Mucosa of rectum (tissue), 2 donors: ENCODE results near the gene NFATC1.

Experiments used
- H3K27ac ChIP-seq, 2 donors: one replicate each; pipeline ENCODE4 v1.7.0; 2013; ENCODE audit warnings: inconsistent platforms in 2 of 2, low read depth in 2 of 2, low read length in 2 of 2
- H3K27me3 ChIP-seq, 2 donors: one replicate each; pipeline ENCODE4 v1.7.0; 2013; ENCODE audit warnings: low read length in 2 of 2; ENCODE audit not compliant: control insufficient read depth in 2 of 2, insufficient read depth in 2 of 2
- H3K36me3 ChIP-seq, 2 donors: one replicate each; pipeline ENCODE4 v1.7.0; 2013; ENCODE audit warnings: low read length in 2 of 2; ENCODE audit not compliant: control insufficient read depth in 2 of 2, insufficient read depth in 2 of 2
- H3K4me1 ChIP-seq, 2 donors: one replicate each; pipeline ENCODE4 v1.7.0; 2013; ENCODE audit warnings: low read length in 2 of 2, mild to moderate bottlenecking in 1 of 2; ENCODE audit not compliant: control insufficient read depth in 2 of 2, insufficient read depth in 2 of 2
- H3K4me3 ChIP-seq, 2 donors: one replicate each; pipeline ENCODE4 v1.7.0; 2013; ENCODE audit warnings: low read length in 2 of 2
- H3K9ac ChIP-seq, 2 donors: one replicate each; pipeline ENCODE4 v1.7.0; 2013; ENCODE audit warnings: low read length in 2 of 2, low read depth in 1 of 2, mild to moderate bottlenecking in 1 of 2
- H3K9me3 ChIP-seq, 2 donors: one replicate each; pipeline ENCODE4 v1.7.0; 2013; ENCODE audit warnings: low read length in 2 of 2; ENCODE audit not compliant: control insufficient read depth in 2 of 2
- donor health status: healthy.
- donor health status: Normal muscosa, but diverticular disease.

Gene NFATC1

DNA sequence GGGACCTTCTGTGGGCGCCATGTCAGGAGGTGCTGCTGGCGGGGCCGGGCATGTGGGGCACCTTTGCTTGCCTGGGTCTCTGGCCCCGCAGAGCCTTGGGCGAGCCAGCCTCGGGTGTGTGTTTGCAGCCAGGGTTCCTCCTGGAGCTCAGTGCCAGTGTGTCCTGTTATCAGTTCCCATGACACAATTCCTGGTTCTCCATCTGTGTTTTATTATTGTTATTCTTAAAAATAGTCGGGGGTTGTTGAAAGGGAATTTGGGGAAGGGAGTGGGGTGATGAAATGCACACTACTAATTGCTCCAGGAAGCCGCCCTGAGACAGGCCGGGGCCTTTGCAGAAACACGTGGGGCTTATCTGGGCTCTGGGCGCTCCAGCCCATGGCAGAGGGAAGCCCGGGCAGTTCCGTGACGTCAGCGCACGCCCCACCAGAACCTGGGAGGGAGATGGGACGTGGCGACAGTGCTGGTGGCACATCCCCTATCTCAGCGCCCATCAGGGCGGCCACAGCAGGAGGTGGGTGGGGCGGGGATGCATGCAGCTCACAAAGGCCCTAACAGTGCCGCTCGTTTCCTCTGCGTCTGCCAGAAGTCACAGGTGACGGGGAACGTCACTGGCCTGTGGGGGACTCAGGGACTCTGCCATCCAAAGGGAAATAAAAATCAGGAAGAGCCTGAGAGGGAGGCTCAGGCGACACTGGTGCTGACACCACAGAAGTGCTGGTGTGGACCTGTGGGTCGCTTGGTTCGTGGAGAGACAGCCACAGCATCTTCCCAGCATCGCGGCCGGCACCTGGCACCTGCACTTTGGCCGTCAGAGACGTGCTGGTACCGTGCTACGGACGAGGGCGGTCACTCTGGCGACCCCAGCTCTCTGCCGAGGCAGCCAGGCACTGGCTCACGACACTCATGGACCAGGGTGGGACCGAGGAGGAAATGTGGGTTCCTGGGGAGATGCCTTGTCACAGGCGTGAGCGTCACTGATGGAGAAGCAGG lies 131.0 kb downstream of the NFATC1 start:
- Histone ChIP-seq H3K9ac (no peak overlapping the region), H3K27ac (no peak overlapping the region), H3K4me1 (peaks cover 0 to 6% of the 10 kb centered on the region in 2 donors), H3K27me3 (no peaks in the 10 kb centered on the region), H3K9me3 (no peaks in the 10 kb centered on the region), H3K4me3 (no peak overlapping the region), H3K36me3 (no peaks in the 10 kb centered on the region)

DNA sequence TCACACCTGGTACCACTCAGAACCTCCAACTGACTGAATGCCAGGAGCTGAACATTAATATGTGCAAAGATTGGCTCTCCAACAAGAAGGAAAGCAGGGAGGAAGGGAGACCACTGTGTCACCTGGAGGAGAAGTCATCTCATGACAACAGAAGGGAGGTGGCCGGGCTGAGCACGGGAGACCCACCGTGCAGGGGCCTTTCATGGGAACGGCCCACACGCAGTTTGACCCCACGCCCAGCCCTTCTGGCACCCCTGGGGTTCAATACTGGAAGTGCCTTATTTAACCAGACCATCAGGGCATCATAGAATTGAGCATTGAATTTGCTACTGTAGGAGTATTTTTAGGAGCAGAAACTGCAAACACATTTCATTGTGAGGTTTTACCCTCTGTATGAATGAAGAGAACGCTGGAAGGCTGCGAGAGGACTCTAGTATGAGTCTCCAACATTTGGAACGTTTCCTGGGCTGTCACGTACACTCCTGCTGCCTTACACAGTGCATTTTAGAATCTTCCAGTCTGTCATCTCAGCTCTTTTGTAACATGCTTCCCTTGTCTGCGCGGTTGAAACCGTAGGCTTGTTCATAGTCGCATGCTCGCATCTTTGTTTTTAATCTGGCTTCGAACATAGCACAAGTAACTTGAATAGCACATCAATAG lies 132.1 kb downstream of the NFATC1 start:
- no peak overlapping the region for H3K4me3 ChIP-seq
- H3K27ac ChIP-seq: no peak overlapping the region
- no peaks in the 10 kb centered on the region for H3K27me3 ChIP-seq
- no peaks in the 10 kb centered on the region for H3K36me3 ChIP-seq
- no peaks in the 10 kb centered on the region for H3K9me3 ChIP-seq
- no peak overlapping the region for H3K9ac ChIP-seq
- H3K4me1 ChIP-seq: peaks cover 0 to 6% of the 10 kb centered on the region in 2 donors

DNA sequence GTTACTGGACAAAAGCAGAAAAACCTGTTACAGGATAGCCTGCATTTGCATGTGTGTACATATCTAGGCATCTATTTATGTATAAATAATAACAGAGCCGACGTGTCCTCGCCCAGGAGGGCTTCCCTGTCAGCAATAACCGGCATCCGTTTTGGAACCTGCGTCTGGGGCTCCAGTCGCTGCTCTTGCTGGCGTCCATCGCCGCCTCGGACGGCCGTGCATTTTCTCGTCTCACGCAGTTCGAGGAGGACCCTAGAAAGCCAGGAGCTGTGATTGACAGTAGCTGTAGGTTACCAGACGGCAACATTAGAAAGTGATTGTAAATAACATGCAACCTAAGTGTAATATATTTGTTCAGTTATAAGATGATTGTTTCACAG lies 132.6 kb downstream of the NFATC1 start:
- peaks cover 0 to 4% of the 10 kb centered on the region in 2 donors for H3K4me1 ChIP-seq
- no peak overlapping the region for H3K9ac ChIP-seq
- H3K4me3 ChIP-seq: no peak overlapping the region
- no peak overlapping the region for H3K27ac ChIP-seq
- no peaks in the 10 kb centered on the region for H3K27me3 ChIP-seq
- no peaks in the 10 kb centered on the region for H3K9me3 ChIP-seq
- no peaks in the 10 kb centered on the region for H3K36me3 ChIP-seq

DNA sequence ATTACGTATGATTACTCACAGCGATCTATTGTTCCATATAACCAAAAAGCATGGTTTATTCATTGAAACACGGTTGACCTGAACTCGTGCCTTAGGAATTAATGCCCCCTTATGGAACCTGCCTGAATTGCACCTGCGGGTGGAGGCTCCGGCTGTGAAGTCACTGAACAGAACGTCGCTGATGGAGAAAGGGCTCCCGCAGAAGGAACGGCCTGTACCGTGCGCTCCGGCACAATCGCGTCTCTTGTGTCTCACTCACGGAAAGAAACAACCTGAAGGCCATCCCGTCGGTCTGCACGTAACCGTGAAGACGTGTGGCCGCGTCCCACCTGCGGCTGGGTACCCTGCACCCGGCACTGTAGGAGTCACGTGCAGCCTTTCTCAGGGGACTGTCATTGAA lies 133.1 kb downstream of the NFATC1 start:
- H3K4me3 ChIP-seq: no peak overlapping the region
- H3K9me3 ChIP-seq: no peaks in the 10 kb centered on the region
- no peaks in the 10 kb centered on the region for H3K36me3 ChIP-seq
- H3K27me3 ChIP-seq: no peaks in the 10 kb centered on the region
- no peak overlapping the region for H3K9ac ChIP-seq
- no peak overlapping the region for H3K27ac ChIP-seq
- peaks cover 0 to 4% of the 10 kb centered on the region in 2 donors for H3K4me1 ChIP-seq

DNA sequence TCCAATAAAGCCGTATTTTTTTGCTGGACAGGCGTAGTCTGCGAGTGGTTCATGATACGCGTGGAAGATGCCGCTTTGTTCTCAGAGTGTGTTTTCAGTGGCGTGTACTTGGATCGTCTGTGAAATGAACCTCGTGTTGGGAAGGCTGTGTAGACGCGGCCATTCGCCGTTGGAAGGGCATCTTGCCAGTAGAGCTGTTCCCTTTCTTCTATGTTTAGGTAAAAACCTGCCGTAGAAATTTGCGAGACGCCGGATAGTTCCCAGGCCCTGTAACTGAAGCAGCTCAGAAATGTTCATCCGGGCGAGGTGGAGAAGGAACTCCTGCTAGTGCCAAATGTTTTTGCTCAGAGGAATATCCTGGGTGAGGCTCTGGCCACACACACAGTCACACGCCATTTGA lies 133.6 kb downstream of the NFATC1 start:
- Histone ChIP-seq H3K4me1 (peaks cover 0 to under 1% of the 10 kb centered on the region in 2 donors), H3K9me3 (no peaks in the 10 kb centered on the region), H3K27me3 (no peaks in the 10 kb centered on the region), H3K27ac (no peak overlapping the region), H3K9ac (no peak overlapping the region), H3K4me3 (no peak overlapping the region), H3K36me3 (no peaks in the 10 kb centered on the region)

DNA sequence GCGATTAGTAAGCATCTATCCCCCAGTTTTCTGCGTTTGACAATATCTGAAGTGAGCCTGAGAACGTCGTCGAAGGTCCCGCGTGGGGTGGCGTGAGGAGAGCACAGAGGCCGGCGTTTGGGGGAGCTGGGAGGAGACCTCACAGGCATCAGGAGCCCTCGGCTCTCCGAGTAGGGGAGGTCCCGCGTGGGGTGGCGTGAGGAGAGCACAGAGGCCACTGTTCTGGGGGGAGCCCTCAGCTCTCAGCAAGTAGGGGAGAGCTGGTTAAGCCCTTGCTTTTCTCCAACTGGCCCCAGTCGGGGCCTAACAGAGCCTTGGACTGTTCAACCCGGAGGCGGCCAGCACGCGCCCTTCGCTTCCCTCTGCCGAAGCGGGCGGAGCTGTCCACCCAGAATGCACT lies 134.3 kb downstream of the NFATC1 start:
- H3K9me3 ChIP-seq: no peaks in the 10 kb centered on the region
- no peaks in the 10 kb centered on the region for H3K4me1 ChIP-seq
- H3K27me3 ChIP-seq: no peaks in the 10 kb centered on the region
- no peaks in the 10 kb centered on the region for H3K36me3 ChIP-seq
- no peak overlapping the region for H3K9ac ChIP-seq
- H3K27ac ChIP-seq: no peak overlapping the region
- H3K4me3 ChIP-seq: no peak overlapping the region

DNA sequence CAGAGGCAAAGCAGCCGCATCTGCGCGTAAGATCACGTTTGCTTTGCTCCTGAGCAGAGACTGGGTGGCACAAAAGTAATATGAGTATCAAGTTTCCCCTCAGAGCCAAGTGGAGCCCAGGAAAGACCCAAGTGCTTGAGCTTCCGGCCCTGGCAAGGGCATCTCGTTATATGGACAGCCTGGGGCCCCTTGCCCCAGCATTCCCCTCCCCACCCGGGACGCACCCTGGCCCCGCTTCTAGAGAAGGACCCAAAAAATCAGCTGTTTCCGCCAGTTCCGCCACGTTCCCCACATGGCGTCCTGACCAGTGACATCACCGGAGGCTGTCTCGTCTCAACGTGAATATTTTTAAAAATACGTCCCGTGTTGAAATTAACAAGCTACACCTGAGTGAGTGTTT lies 135.1 kb downstream of the NFATC1 start:
- H3K27me3 ChIP-seq: no peaks in the 10 kb centered on the region
- H3K9me3 ChIP-seq: no peaks in the 10 kb centered on the region
- H3K36me3 ChIP-seq: no peaks in the 10 kb centered on the region
- no peak overlapping the region for H3K27ac ChIP-seq
- H3K4me3 ChIP-seq: no peak overlapping the region
- H3K9ac ChIP-seq: no peak overlapping the region
- H3K4me1 ChIP-seq: no peaks in the 10 kb centered on the region

DNA sequence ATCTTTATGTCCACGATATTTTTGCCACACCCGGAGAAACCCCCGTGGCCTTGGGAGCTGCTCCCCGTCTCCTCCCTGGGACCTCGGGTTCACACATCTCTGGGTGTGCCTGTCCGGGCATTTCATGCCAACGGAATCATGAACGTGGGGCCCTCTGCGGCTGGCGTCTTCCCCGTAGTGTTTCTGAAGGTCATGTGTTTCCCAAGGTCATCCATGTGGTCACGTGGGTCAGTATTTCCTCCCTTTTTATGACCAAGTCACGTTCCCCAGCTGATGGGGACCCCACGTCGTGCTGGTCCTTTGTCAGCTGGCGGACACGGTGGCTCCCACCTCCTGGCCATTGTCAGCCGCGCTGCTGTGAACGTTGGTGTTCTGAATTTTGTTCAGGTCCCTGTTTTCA lies 135.7 kb downstream of the NFATC1 start:
- H3K9ac ChIP-seq: no peak overlapping the region
- no peaks in the 10 kb centered on the region for H3K9me3 ChIP-seq
- H3K27me3 ChIP-seq: no peaks in the 10 kb centered on the region
- H3K27ac ChIP-seq: no peak overlapping the region
- H3K36me3 ChIP-seq: no peaks in the 10 kb centered on the region
- H3K4me1 ChIP-seq: no peaks in the 10 kb centered on the region
- H3K4me3 ChIP-seq: no peak overlapping the region

DNA sequence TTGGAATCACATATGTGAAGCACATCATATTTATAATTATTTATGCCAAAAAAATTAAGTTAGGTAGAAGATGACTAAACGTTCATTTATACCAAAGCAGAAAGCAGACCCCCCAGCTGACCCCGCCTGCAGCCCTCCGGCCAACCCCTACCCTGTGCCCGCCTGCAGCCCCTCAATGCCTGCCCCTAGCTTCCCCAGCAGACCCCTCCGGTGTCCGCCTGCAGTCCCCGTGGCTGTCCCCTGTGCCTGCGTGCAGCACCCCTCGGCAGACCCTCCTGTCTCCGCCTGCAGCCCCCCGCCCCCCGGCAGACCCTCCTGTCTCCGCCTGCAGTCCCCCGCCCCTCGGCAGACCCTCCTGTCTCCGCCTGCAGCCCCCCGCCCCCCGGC lies 136.2 kb downstream of the NFATC1 start:
- H3K36me3 ChIP-seq: no peaks in the 10 kb centered on the region
- H3K27me3 ChIP-seq: no peaks in the 10 kb centered on the region
- no peaks in the 10 kb centered on the region for H3K4me1 ChIP-seq
- H3K4me3 ChIP-seq: no peak overlapping the region
- no peak overlapping the region for H3K27ac ChIP-seq
- H3K9me3 ChIP-seq: no peaks in the 10 kb centered on the region
- no peak overlapping the region for H3K9ac ChIP-seq

DNA sequence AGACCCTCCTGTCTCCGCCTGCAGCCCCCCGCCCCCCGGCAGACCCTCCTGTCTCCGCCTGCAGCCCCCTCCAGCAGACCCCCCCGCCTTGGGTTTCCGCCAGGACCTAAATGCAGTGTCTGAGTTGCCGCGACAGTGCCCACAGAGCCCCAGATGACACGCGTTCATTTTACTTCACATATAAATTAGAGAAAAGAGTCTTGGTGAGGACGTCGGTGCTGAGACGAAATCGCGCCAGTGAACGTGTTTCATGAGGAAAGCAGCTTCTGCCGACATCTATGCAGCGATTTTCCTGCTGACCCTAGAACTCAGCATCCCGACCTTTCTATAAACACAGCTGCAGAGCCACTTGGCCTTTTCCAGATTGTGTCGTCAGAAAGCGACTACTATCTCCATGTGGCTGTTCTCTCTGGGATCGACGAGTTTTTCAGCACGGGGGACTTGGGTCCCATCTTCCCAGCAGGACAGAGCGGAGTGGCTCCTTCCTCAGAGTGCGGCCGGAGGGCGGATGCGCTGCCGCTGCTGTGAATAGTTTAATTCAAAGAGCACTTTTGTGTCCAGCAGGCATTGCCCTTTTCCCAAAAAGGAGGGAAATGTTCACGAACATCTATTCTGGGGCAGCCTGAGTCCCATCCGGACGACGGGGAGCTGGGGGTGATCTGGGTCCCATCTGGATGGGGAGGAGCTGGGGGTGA lies 136.7 kb downstream of the NFATC1 start:
- Histone ChIP-seq H3K36me3 (no peaks in the 10 kb centered on the region), H3K4me1 (no peaks in the 10 kb centered on the region), H3K27me3 (no peaks in the 10 kb centered on the region), H3K9ac (no peak overlapping the region), H3K27ac (no peak overlapping the region), H3K4me3 (no peak overlapping the region), H3K9me3 (no peaks in the 10 kb centered on the region)
